Stimulated activated CD4-positive, alpha-beta T cell treated with anti-CD3 and anti-CD28 coated beads, Interleukin-2, amount 100 ng/mL, for 24 hours (primary cell): ENCODE data around the gene AGMO.

Experiments
- DNase-seq, 2 donors: peaks; one replicate each; pipeline ENCODE4 v3.0.0-alpha.2; 2020

AGMO gene

DNA sequence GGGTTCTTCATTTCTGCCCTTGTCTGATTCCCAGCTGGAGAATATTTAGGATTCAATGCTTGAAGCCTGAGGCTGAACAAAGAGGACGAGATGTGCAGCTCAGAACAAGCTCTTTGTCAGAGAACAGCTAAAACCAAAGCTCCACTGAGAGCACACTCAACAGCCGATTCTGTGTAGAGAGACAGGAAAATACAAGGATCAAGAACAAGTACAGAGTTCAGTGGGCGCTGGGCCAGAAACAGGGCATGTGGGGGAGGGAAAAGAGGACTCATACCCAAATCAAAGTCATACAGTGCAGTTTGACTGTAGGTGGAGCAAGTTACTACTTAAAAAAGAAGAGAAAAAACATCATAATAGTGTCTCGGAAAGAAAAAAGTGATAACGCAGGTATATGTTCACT, at the start of gene AGMO:
TSS of gene AGMO (minus strand) at position 181 of the 400 bp plus-strand sequence.
- DNase-seq = no peak

DNA sequence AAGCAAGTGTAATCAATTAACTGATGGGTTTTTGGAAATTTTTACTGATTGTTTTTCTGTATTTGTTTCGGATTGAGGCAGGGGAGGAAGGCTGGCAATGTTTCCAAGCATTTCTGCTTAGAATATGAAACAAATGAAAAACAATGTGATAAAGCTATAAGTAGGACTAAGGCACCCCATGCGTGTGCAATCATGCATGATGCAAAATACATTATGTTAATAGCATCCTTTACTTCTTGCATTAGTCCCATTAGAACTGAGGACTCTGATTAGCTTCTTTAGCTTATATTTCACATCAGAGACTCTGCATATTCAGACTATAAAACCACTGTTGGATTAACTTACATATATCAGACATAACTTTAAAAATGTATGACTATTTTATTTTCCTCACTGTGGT, 48.7 kb upstream of the AGMO start:
- no peak for DNase-seq

DNA sequence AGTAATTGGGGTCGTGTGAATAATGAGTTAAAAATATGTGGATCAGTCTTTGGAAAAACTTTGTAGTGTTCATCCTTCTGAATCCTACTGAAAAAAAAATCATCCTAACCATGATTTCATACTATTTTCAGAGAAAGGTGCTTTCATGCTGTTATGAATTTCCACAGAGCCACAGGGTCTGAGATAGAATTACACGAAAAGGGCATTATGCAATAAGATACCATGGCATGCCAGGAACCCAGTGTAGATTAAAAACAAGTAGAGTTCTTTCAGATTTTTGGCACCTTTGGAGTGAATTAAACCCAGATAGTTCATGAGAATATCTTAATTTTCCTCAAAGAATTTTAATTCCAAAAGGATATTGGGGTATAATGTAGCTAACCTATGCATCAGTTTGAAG, 47.5 kb upstream of the AGMO start:
- no peak for DNase-seq

DNA sequence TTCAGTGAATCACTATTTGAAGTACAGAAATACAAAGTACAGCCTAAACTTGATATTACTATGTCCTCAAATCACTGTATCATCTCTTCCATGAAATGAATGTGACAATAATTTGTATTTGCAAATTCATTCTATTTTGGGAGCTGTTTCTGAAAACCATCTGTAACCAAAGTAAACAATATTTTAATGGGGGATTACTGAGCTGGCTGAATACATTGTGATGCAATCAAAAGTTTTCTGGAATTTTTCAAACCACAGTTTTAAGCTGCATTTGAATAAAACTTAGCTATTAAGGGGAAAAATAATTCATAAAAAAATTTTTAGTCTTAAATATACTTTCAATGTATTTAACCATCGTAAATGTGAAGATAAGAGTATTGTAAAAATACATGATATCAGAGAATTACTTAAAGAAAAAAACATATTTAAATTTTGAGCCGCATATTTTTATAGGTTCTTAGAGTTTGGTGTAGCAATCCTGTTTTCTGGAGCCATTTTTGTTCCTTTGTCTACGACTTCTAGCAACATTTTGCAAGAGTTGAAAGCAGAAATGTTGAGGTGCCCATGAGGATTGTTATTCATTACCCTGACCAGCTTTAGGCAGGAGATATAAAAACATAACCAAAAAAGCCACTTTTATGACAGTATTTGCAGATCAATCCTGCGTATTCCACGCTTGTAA, 45.9 kb upstream of the AGMO start:
- no peak for DNase-seq

DNA sequence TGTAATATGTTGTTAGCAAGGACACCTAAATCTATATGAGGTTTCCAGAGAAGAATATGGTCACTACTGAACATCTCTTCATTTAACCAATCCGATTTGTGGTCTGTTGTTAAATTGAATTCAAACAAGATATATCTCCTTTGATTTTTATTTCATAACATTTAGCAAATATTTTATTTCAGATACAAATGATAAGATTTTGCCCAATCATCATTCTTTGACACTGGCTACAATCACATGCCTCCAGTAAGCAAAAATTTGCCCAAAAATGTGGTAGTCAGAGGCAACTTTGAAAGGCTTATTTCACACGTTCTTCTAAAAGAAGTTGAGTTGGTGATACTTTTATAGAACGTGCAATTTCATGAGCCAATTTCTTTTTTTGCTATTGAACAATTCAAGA, 44.7 kb upstream of the AGMO start:
- DNase-seq = no peak

DNA sequence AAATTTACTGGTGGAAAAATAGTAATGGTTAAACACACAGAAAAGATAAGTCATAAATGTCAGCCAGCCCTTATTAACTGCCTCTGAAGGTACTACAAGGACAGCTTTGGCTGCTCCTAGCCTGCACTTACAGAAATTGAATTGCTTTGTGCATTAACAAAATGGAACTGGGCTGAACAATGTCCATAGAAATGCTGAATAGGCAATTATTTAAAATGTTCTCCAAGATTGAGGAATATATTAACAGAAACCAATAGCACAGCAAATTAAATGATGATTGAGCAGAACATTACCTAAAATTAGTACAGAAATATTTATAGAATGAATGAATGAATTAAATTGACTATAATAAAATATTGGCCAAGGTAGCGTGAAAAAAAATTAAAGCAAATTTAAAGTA, 42.4 kb upstream of the AGMO start:
- no peak for DNase-seq

DNA sequence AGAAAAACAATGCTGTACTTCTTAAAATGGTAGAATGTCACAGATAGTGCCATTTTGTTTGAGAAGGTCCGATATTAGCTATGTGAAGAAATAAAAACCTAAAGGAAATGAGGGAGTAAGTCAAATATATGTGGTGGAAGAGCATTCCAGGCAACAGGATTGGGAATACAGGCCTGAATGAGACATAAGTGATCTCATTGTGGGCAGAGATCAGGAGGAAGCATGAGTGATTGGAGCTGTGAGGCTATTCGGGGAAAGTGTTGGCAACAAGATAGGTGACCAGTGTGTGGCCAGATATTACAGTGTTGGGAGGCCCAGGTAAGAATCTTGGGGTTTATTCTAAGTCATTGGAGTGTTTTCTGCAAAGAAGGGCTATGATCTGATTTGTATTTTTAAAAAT, 41.3 kb upstream of the AGMO start:
- DNase-seq = no peak

DNA sequence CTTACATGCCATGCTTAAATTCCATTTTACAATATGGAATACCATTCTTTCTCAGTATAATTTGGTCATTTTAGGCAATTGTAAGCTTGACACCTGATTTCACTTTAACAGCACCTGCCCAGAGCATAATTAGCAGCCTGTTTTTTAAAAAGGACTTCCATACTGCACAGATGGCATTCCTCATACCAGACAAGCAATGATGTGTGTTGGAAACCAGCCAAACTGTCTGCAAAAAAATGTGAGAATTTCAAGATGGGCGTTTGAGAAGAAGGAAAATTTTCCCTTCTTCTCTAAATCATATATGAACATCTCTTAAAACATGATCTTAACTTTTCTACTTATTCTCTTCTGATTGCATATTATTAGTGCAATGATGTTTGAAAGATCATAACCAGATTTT, 40.4 kb upstream of the AGMO start:
- no peak for DNase-seq

DNA sequence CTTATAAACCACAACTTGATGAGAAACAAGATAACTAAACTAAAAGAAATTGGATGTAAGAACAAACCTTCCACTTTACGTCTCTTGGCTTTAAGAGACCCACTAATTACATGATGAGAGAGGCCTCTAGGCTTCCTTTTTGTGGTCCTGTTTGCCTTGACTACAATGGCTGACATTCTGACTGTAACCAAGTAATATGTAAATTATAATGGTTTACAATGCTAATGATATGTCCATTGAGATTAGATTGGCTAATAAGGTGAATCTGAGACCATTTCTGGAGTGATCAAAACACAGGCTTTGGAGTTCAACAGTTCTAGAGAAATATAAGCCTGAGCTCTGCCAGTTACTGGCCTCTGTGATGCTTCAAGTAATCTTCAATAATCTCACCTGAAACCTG, 39.4 kb upstream of the AGMO start:
- no peak for DNase-seq

DNA sequence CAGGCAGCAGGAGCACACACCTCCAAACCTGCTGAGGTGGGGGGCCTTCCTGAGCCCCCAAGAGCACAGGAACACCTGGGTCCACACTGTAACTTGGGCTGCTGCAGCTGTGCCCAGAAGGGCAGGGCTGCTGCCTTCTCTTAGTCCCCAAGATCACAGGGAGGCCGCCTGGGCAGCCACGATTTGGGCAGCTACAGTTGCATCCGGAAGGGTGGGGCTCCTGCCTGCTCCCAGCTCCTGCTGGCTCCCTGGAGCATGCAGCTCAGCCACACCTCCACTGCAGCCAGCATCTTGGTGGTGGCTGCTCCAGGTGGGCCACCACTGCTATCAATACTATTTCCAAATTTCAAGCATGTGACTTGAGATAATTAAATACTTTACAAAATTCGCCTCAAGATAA, 38.5 kb upstream of the AGMO start:
- no peak for DNase-seq

DNA sequence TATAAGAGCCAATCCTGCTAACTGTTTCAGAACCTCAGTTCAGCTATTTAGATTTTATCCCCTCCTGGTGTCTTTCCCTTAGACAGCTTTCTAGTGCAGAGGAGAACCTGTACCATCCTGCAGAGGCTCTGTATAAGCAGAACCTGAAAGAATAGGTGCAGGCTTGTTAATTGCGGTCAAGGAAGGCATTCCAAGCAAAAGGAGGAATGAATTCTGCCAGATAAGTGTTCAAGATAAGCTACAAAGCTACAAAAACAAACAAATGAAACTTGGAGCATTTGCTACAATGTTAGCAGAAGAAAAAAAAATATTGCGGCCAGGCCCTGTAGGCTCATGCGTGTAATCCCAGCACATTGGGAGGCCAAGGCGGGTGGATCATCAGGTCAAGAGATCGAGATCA, 32.6 kb upstream of the AGMO start:
- DNase-seq = no peak

DNA sequence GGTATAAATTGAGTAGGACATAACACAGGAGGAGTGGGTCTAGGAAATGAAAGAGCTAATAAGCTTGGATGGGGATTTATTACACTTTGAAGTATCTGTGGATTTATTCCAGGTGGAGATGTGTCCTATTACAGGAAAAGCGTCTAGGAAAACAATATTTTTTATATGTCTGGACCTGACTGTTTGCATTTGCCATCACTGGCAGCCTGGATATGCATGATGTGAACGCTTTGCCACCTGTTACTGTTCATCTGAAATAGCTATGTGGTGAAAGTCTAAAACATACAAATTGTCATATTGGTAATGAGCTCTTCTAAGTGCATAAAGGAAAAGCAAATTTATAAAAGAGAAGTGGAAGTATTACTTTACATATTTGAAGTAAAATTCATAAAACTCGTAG, 31.6 kb upstream of the AGMO start:
- no peak for DNase-seq

DNA sequence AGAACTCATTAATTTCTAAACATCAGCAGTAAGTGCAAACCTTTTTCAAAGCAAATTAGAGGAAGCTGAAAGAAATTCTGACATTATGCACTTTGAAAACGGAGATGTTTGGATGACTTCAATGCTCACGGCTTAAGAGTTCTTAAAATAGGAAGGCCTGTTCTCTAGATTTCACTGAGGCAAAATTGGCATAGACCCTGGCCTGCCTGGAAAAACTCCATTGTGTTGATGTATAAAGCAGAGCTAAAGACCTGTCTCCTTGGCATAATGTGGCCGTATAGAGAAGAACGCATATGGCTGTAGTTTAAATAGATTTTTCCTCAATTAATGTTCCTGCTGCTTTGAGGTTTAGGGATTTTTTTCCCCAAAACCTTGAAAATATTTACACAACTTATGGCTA, 24.5 kb upstream of the AGMO start:
- no peak for DNase-seq

DNA sequence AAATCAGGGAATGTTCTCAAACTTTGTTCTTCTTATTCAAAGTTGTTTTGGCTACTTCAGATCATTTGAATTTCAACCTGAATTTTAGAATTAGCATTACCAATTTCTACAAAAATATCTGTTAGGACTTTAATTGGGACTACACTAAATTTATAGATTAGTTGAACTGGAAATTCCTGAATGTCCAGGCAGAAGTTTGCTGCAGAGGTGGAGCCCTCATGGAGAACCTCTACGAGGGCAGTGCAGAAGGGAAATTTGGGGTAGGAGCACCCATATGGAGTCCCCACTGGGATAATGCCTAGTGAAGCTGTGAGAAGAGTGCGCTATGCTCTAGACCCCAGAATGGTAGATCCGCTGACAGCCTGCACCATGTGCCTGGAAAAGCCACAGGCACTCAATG, 22.8 kb upstream of the AGMO start:
- no peak for DNase-seq

DNA sequence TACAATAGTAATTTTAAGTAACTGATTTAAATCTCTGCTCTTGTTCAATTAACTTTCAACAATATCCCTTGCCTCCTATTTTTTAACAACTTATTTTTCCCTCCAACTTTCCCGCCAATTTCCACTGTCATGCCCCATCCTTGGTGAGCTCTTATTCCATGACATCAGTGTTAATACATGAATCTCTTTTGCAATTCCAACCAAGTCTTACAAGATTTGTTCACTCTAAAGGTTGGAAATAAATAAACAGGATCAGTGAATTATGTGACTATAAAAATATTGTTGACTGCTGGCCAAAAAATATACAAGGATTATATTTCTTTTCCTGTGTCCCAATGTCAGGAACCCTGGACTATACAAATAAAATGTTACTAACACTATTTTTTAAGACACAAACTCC, 21.0 kb upstream of the AGMO start:
- DNase-seq = no peak

DNA sequence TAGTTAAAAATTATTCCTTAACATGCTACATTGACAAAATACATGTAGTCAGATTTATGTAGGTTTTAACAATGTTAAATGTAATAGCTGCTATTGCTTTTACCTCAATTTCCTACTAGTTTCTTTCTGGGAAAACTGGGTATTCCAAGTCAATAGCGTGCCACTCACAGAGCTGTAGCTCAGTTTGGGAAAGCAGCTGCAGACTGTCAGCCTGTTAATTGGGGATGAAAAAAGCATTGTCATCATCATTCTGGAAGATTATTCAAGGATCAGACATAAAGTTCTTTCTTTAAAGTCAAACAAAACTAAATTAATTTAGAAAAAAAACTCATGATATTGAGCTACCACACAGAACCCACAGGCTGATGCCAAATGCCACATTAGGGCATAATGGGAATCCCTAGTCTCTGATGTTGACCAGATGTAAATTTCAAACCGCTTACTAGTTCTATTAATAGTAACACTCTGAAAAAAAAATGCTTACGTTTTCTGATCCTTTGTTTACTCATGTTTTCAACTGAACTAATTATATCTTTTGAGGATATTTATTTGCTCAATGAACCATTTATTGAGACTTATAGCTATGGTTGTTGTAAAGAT, 19.6 kb upstream of the AGMO start:
- DNase-seq = no peak

DNA sequence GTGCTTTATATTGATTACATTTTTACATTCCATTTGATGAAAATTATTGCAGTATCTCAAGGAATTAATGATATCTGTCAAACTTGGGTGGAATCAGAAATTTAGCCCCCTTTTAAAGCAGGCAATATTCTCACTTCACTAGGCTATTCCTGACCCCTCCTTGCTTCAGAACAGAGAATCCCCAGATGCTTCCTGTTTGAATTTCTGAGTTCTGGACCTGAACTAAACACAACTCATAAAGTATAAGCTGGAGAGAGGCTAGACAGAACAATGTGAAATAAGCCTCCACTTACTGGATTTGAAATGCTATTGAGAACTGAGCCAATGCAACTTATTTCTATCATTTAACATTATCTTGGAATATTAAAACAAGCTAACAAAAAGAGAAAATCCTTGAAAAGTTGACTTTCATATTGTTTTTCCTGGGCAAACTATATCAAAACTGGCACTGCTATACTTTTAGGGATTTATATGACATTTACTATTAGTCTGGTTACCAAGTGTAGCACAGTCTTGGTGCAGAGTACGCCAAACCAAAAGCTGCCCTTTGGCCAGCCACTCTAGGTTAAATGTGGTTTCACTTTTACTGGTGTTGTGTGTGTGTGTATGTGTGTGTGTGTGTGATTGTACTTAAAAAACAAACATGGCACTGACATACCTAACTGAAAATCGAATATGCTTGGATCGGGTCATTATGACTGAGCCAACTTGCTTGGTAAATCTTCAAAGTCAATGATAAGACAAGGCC, 19.0 kb upstream of the AGMO start:
- no peak for DNase-seq

DNA sequence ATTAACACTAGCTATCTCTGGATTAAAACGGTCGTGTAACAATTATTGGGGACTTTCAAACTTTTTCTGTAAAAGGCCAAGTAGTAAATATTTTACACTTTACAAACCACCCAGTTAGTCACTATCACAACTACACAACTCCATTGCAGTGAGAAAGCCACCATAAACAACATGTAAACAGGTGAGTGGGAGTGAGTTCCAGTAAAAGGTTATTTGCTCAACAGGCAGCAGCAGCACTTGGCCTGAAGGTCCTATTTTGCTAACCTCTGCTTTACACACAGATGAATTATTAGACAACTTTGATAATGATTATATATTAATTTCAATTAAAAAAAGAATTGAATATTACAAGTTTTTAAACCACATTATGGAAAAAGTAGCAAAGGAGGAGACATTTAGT, 15.8 kb upstream of the AGMO start:
- no peak for DNase-seq

DNA sequence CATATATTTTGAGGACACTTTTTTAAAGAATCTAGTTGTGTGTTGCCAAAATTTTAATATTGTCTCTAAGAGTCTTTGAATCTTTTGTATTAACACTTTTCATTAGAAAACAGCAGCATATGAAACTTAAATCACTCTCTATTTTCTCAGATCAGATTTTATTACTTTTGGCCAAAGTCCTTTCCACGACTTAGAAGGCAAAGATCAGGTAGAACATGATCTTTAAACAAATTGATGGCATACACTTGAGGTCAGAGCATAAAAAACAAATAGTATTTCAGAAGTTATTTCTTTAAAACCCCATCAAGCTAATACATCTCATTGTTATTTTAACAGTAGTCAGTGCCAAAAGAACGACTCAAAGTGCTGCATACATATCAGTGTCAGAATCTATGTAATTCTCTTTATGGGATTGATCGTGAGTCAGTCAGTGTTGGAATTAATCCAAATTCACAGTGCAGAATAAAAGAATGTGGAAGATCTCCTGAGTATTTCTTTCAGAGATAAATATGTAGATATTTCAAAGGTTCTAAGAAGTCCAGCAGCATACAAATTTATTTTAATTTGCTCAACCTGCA, 9.6 kb upstream of the AGMO start:
- no peak for DNase-seq

DNA sequence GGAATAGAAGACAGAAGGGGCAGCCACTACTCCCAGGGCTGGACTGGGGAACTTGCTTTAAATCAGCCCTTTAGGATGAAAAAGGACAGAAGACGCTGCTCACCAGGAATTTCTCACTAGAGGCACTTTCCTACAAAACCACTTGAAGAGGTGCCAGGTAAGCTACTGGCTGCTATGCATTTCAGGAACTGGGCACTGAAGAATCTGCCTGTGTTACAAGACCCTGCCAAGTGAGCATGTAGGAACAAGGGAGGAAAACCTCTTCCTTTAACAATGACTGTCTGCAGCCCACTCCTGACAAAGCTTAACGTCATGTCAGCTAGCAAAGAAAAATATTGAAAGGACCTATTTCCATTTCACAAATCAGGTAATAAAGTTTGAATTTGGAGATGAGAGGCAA, 5.8 kb upstream of the AGMO start:
- DNase-seq = no peak

DNA sequence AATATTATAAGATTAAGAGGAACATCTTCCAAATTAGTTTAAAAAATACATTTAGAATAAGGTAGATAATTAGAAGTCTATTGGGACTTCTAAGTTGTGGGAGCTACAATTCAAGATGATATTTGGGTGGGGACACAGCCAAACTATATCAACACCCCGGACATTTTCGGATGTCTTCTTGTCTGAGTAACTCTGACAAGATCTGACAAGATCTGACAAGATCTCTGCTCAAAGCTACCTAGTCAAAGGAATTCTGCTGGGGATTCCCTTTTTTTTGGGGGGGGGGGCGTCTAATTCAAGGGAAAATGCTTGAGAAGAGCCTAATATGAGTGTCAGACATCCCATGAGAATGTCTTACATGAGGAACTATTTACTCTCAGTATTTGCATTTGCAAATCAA, 5.2 kb upstream of the AGMO start:
- no peak for DNase-seq

DNA sequence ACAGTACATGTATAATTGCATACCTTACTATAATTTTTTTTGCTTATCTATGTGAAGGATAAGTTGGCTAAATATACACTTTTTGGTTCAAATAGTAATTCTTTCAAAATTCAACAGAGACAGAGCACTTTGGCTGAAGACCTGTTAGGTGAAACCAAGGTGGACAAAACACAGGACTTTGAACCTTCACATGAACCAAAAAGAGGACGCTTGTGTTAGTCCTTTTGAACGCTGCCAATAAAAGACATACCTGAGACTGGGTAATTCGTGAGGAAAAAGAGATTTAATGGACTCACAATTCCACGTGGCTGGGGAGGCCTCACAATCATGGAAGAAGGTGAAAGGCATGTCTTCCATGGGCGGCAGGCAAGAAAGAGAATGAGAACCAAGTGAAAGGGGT, 4.7 kb upstream of the AGMO start:
- DNase-seq = no peak

DNA sequence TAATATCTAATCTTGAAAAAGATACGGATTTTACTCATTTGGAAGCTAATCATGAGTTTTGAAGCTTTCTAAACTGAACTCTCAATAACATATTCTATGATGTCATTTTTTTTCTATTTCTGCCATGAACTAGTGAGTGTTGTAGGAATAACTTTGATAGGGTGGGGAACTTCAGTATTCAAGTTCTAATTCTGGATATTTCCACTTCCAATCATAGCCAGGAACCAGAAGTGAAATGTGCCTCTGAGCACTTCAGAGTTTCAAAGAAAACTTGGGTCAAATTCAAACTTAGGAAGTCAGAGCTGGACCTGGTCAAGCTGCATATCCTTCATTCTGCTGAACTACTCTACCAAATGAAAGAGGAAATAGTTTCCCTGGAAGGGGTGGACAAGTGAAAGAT, 847 bp downstream of the AGMO start:
- no peak for DNase-seq

DNA sequence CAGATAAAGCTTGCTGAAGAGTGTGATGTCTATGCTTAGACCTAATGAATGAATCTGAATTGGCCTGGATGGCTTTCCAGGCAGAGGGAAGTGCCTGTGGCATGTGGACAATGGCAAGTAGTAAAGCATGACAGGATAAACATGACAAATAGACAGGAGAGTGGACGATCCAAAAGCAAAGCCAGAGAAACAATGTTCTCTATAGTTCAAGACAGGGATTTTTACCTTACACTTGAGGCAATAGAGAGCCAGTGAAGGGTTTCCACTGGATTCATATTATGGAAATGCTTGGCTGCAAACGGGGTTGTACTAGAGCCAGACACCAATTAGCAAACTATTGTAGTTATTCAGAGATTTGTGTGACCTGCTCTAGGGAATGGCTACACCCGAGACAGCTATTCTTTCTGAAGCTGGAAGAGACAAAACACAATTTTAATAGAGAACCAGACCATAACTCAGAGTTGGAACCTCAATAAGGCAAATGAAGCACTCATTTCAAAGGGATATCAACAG, 2.3 kb downstream of the AGMO start:
- no peak for DNase-seq
